Renal cortical epithelial cell (primary cell): ENCODE measurements around the gene TJAP1. TPM values are rescaled to one million over a fixed set of nuclear protein-coding genes. Genes with fewer than 3 reads are reported as not detected.
"Not testable (repeated sequence)": the region's sequence is repeated elsewhere in the genome, so short reads cannot be mapped to it uniquely, and the experiment has no call there.

Experiments used
- DNase-seq: peaks from one replicate; pipeline ENCODE4 v3.0.0-alpha.2; 2011; ENCODE audit warnings: low read depth
- total RNA-seq: library from RNA; depleted of rRNA; stranded (reverse); fragments of >200 nt; gene quantifications from 2 replicates; pipeline ENCODE4 v1.2.3, GENCODE V29; 2014

The TJAP1 gene
- total RNA-seq, 1 donor from 2014 or later: 19.6 TPM

DNA sequence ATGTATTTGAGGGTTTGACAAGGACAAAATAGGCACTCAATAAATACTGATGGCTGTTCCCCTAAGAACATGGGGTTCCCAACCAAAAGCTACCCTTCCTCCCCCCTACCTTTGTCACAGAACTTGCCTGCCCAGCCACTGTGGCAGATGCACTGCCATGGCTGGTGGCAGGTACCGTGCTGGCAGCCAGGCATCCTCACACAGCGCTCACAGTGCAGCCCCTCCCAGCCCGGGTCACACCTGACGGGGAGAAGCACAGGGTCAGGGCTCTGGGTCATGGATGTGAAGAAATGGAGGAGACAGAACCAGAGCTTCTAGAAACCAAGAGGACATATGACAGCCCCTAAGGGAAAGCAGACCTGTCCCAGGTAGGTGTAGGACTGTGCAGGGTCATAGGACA, 24.5 kb upstream of the TJAP1 start:
- no peak for DNase-seq

DNA sequence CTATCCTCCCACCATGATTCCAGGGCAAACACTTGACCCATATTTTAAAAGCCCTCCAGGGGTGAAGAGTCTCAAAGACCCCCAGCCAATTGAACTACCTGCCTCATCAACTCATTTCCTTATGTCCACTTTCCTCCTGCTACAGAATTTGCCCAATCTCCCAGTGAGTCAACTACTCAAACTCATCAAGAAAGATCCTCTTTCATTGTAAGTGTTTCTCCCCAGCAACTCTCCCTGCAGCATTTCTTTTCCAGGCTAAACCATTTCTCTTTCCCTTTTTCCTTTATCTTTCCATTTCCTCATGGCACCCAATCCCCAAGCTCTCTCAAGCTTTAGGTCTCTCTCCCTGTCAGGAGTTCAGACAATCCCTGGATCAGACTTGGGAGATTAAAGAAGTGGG, 23.5 kb upstream of the TJAP1 start:
- DNase-seq: no peak

DNA sequence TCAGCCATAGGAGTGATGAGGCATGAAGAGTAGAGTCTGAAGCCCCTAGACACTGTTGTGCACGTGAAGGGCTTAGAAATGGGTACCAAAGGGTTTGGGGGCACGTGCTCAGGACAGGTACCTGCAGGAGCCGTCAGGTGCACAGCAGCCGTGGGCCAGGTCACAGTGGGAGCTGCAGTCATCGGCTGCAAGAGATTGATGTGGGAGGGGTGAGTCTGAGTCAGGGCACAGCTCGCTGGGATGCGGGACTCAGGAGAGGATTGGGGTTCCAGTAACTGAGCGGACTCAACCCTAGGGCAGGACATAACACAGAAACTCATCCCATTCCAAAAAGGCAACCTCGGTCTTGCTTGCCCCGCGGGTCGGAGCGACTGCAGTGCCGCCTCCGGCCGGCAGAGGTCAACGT, 23.1 kb upstream of the TJAP1 start:
- DNase-seq: no peak

DNA sequence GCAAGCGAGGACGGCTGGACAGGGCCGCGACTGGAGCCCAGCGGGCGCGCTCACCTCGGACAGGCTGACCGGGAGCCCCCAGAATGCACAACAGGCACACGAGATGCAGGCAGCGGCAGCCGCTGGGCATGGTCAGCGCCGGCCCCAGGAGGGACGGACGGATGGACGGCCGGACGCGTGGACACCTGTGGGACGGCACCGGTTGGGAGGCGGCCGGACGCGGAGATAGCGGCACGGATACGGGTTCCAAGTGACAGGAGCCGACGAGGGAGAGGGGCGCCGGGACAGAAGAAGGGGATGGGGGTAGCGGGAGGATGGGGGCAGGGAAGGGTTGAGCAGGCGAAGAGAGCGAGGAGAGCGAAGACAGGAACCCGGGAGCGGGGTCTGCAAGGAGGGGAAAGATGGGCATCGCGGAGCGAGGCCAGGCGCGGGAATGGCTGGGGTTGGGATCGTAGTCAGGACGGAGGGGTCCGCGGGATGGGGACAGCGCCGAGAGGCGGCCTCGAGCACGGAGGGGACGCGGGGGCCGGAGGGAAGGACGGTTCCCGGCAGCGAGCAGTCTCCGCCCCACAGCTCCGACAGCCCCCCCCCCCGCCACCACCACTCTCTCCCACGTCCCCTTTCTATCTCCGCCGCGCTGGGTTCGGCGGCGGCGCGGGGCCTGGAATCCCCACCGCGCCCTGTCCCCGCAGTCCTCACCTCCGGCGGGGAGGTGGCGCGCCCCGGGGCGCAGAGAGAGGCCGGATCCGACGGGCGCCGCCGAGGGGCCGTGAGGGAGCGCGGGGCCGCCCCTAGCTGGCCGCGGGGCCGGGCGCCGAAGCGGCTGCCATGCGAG, 22.5 kb upstream of the TJAP1 start:
- peak; percentile 45 for DNase-seq

DNA sequence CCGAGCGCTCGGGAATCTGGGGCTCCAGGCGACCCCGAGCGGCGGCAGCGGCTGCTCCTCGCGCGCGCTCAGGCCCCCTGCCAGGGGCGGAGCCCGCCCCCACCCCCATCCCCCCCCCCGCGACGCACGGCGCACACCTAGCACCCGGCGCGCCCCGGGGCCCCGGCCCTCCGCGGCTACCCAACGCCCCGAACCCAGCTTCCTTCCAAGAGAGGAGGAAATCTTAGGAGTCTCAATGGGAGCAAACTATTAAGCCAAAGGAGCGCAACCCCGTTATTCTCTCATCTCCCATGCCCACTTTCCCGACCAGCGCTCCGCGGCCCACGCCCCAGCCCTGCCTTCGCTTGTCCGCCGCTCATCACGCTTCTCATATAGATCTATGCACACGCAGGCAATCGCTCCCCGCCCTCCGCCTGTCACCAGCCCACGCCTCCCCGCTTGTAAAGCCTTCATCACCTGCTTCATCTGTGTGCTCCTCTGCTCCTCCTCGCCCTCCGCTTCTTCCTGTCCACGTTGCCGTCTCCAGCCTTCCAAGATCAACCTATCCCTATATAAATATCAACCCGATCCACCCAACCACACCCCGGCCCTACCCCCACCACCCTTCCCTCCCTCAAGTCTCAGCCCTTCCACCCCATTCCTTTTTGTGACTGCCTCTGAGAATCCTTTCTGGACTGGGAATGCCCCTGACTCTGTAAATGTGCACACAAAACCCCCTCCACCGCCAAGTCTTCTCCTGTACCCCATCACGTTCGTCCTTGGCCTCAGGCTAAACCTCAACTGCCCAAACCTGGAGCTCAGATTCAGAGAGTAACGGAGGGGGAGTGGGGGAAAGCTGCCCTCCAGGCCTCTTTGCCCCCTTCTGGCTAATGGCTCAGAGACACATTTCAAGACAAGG, 21.6 kb upstream of the TJAP1 start, which contains the start of gene DLK2:
Gene DLK2, minus strand, starts transcription at position 18 of the 898 bp plus-strand sequence. CDS start 723 bp downstream, outside the sequence.
- DNase-seq: no peak

DNA sequence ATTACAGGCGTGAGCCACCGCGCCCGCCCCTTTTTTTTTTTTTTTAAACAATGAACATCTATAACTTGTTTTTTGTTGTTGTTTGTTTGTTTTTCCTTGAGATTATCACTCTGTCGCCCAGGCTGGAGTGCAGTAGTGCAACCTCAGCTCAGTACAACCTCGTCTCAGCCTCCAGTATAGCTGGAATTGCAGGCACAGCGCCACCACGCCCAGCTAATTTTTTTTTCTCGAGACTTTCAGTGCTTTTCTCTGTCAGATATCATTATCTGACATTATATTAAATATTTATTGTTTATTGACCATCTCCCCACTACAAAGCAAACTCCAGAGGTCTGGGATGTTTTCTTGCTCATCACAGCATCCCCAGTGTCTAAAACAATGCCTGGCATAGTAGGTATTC, 19.7 kb upstream of the TJAP1 start:
- DNase-seq: no peak

DNA sequence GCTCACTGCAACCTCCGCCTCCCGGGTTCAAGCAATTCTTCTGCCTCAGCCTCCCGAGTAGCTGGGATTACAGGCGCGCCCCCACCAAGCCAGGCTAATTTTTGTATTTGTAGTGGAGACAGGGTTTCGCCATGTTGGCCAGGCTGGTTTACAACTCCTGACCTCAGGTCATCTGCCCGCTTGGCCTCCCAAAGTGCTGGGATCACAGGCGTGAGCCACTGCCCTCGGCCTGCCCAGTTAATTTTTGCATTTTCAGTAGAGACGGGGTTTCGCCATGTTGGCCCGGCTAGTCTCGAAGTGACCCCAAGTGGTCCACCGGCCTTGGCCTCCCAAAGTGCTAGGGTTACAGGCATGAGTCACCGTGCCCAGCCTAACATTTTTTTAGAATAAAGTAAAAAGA, 19.2 kb upstream of the TJAP1 start:
- DNase-seq: not testable (repeated sequence)

DNA sequence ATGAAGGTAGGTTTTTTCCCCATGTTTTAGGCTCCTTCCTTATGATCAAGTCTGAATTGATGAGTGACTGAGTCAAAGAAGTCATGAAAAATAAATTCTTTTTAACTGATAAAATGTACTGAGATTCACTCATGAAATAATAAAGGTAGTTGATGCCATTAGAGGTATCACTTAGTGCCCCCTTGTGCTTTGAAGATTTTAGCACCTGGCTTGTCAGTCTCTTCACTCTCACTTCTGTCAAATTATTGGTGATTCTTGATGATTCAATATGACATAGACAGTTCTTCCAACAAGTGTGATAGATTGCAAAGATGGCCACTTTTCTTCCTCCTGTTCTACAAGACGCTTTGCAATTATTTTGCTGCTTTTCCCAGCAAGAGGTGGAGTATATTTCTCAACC, 17.8 kb upstream of the TJAP1 start:
- no peak for DNase-seq

DNA sequence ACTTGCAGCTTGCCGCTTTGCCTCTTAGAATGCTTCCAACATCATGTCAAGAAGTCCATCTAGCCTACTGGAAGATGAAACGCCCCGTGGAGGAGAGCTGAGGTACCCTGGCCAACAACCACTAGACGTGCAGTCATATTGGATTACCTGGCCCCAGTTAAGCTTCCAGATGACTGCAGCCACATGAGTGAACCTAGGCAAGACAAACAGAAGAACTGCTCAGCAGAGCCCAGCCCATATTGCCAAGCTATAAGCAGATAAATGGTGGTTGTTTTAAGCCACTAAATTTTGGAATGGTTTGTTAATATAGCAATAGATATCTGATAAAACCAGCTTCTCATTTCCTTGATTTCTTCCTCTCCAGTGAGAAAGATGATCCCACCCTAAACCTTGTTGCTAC, 17.3 kb upstream of the TJAP1 start:
- no peak for DNase-seq

DNA sequence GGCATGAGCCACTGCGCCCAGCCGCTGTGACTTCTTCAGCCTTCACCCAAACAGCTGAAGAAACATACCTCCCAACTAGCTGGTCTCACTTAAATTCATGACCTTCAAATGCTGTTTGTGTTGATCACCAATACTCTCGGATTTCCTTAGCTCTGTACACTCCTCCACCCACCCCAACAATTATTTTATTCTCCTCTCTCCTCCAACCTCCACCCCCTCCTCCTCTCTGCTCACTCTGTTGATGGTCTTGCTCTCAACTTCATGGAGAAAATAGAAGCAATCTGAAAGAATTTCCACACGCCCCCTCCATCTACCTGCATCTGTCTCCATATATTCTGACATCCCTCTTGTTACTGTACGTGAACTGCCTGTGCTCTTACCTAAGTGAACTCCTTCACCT, 15.4 kb upstream of the TJAP1 start:
- no peak for DNase-seq

DNA sequence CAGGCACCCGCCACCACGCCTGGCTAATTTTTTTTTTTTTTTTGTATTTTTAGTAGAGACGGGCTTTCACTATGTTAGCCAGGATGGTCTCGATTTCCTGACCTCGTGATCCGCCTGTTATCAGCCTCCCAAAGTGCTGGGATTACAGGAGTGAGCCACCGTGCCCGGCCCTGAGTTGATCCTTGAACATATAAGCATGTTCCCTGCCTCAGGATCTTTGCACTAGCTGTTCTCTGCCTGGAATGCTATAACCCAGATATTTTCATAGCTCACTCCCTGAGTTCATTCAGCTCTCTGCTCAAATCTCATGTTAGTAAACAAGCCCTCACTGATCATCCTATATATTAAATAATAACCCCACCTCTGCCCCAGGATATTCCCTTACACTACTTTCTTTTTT, 13.0 kb upstream of the TJAP1 start:
- DNase-seq: no peak

DNA sequence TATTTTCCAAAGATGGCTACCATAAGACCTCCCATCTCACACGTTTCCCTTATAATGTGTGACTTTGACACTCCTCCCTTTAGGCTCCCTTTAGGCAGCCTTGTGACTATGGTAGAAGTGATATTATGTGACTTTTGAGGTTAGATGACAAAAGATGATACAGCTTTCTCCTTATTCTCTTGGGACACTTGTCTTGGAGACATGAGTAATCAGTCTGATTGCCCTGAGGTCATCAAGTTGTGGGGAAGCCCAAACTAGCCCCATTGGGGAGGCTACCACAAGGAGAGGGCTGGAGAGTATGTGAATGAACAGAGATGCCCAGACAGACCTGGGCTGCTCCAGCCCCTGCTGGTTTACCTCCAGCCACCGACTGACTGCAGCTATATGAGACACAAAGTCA, 11.4 kb upstream of the TJAP1 start:
- DNase-seq: no peak

DNA sequence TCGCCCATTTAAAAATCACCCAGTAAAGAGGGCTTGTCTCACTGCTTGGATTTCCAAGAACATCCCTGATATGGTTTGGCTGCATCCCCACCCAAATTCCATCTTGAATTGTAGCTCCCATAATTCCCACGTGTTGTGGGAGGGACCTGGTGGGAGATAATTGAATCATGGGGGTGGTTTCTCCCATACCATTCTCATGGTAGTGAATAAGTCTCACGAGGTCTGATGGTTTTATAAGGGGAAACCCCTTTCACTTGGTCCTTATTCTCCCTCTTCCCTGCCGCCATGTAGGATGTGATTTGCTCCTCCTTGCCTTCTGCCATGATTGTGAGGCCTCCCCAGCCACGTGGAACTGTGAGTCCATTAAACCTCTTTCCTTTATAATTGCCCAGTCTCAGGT, 10.1 kb upstream of the TJAP1 start:
- DNase-seq: not testable (repeated sequence)

DNA sequence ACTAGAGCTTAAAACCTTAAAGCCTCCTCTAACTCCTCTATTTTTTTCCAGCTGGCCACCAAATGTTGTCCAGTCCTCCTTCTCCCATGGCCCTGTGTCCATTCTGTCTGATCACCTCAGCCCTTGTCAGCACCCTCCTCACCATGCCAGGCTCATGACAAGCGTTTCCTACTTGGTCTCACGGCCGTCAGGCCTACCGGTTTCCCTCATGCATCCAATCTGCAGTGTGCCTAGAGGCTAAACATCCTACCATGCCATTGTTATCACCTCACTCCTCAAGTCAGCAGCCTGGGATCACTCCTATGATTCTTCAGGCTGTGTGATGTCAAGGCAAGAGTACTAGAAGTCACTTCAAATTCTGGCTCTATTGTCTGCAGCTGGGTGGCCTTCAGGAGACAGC, 9.6 kb upstream of the TJAP1 start:
- no peak for DNase-seq

DNA sequence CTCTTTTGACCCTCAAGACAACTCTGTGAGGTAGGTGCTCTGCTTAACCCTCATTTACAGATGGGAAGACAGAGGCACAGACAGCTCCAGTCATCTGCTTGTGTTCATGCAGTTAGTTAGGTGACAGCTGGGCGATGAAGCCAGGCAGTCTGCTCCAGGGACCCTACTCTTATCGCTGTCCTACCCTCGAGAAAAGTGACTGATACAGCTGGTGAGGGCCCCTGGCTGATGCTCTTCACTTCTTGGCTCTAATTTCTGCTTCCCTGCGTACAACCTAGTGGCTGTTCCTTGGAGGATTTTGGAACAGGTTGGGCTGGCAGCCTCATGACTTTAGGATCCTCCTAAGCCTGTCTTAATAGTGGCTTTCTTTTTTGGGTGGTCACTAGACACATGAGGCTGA, 9.1 kb upstream of the TJAP1 start:
- no peak for DNase-seq

DNA sequence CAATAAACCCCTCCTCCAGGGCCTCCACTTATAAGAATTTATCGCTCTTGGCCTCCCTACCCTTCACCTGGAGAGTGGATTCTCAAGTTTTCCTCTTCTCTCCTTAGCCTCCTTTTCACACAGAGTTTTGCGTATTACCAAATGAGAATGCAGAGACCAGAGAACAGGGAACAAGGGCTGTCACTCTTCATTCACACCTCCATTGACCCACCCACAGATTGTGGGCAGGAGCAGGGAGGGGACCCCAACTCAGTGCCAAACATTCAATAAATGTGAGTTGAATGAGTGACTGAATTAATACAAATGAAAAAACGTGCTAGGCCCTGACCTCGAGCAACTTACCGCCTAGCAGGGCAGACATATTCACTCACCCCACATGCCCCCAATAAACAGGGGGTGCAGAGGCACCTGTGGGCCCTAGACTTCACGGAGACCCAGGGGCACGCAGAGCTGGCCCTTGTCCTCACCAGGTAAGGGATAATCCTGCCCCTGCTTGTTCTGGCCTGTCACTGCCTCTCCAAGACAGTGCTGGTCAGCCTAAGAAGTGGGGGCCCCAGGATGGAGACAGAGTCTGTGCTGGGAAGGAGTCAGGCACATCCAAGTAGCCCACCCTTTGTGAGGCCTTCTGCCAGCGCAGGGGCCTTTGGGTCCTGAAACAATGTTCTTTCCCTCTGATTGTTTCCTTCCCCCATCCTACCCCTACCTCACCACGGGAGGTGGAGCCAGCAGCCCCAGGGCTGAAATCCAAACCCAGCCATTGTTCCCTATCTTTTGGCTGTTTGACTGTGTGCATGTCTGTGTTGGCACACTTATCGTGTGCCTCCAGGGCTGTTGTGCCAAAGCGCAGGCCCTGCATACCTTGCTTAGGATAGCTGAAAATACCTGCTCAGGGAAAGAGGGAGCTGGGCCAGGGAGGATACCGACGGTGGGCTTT, 8.4 kb upstream of the TJAP1 start:
- no peak for DNase-seq

DNA sequence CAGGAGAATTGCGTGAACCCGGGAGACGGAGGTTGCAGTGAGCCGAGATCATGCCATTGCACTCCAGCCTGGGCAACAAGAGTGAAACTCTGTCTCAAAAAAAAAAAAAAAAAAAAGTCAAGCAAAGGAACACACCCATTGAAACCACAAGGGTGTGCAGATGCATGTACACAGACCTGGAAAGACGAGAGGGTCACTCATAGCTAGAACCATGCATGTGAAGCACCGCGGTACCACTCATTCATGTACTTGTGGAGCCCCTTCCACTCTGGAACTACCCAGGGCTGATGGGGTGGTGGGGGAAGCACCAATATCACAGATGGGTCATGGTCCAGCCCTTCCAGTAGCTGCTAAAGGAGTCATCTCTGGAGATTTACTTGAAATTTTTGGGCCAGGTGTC, 7.4 kb upstream of the TJAP1 start:
- DNase-seq: no peak

DNA sequence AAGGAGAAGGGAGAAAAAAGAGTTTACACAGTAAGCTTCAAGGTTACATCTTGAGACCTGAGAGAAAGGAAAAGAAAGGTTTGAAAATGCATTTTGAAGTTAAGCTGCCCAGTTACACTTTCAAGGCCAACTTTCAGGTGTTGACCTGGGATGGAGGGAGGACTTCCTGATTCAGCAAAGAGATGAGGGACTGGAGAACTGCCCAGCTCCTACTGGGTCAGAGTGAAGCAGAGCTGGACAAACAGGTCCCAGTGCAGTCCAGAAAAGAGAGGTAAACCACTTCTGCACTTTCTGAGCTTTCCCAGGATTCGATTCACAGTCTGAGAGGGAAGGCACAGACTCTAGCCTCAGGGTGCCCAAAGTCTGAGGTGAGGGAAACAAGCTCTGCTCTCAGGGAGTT, 6.0 kb upstream of the TJAP1 start:
- DNase-seq: no peak

DNA sequence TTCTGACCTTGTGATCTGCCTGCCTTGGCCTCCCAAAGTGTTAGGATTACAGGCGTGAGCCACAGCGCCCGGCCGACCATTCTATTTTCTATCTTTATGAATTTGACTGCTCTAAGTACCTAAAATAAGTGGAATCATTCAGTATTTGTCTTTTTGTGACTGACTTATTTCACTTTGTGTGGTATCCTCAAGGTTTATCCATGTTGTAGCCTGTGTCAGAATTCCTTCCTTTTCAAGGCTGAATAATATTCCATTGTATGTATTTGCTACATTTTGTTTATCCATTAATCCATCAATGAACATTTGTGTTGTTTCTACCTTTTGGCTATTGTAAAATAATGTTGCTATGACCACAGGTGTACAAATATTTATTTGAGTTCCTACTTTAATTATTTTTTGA, 4.9 kb upstream of the TJAP1 start:
- DNase-seq: no peak

DNA sequence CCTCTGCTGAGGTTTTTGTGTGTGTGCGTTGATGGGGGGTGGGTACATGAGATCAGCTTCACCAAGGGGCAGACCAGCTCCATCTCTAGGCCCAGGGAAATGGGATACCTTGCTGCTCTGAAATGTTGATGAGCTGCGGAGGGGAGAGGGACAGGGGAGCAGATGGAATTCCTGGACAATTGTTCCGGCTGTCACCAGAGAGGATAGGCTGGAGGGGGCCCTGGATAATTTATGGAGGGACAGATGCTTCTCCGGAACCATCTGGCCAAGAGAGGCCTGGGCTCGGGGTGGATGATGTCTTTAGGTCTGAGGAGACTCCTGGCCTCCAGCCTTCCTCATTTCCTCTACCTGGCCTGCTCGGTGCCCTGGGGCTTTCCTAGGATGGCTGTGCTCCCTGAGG, 1.9 kb upstream of the TJAP1 start:
- no peak for DNase-seq

DNA sequence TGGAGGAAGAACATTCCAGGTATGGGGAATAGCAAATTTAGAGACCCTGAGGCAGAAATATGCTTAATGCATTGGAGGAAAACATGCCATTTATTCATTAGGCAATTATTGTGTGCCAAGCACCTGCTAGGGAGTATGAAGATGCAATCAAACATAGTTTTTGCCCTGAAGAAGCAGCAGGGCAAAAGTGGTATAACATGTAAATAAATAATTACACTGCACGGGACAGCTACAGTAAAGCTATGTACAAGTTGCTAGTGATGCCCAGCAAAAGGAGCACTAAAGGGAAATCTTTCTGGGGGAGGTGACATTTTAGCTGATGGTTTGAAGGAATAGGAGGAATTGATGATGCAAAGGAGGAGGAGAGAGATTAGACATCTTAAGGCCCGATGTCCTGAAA, 624 bp upstream of the TJAP1 start:
- no peak for DNase-seq

DNA sequence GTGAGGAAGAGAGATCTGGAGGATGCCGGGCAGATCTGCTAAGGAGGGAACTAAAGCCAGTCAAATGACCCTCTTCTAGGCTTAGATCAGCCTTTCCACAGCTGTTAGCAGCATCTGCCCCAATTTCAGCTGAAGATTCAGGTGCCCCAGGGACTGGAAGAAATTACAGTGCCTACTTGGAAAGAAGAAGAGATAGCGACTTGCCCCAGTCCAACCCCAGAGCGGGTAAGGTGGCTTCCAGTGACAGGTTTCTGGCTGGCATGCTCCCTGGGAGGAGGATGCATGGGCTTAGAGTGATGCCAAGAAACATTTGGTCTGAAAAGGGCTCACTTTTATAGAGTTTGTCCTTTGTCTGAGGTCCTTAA, 620 bp downstream of the TJAP1 start:
- DNase-seq: no peak
